Measurements from ENCODE around the gene TRPM5.

The TRPM5 gene

GRCh38 chr11:2428322-2428795 is 16.0 kb downstream of the TRPM5 start:
- TF ChIP-seq CTCF (IDR thresholded peaks at IDR 0.05) = peak; percentile 32
- no peak for DNase-seq (ENCODE audit: low spot score)
- no peak overlapping the region for H3K27ac ChIP-seq

GRCh38 chr11:2427721-2428321 is 16.5 kb downstream of the TRPM5 start:
- no peak for DNase-seq (ENCODE audit: low spot score)
- no peak for TF ChIP-seq CTCF (IDR thresholded peaks at IDR 0.05)
- no peak overlapping the region for H3K27ac ChIP-seq
- no peak overlapping the region for H3K4me3 ChIP-seq

More at GRCh38 chr11:2428322-2428795, 16.0 kb downstream of the TRPM5 start:
- H3K4me3 ChIP-seq = no peak overlapping the region

DNA sequence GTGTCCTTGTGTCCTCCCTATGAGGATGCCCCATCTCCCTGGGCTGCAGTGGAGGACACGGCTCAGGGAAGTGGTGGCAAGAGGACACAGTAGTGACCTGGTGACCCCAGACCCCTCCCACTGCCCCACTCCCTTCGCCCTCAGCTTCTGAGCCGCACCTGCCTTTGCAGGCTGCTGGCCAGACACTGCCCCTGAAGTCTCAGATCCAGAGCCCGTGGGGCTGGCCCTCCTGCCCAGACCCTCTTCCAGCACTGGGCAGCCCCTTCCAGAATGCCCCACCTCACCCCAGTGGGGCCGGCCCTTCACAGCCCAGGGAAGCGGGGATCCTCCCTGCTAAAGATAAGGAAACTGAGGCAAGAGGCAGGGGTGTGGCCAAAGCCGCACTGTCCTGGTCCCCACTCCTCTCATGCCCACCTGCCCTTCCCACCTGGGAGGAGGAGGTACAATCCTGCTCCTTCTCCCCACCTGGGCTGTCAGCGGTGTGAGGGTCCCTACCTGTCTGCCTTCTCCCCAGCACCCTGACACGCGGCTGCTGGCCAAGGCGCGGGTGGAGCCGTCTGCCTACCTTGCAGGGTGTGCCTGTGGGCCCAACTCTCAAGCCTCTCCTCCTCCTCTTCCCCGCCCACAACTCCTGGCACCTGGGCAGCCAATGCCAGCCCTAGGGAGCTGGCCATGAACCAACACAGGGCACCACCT is 17.3 kb downstream of the TRPM5 start:
- DNase-seq (ENCODE audit: low spot score) = no peak
- Histone ChIP-seq H3K27ac (no peak overlapping the region), H3K4me3 (no peak overlapping the region)
- no peak for TF ChIP-seq CTCF (IDR thresholded peaks at IDR 0.05)

DNA sequence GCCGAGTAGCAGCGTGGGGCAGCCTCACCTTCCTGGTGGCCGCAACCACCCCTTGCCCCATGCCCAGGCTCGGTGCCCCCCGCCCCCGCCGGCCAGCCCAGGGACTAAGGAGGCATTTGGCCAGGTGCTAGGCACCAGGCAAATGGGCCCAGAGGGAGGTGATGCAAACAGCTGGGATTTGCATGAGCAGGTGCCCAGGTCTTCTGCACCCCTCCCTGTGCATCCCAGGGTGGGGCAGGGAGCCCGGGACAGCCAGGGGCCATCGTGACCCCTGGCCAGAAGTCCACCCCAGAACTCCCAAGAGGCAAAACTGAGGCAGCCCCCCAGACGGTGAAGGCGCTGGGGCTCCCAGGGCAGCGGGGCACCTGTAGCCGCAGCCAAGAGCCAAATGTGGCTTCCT is 18.1 kb downstream of the TRPM5 start:
- no peak for TF ChIP-seq CTCF (IDR thresholded peaks at IDR 0.05)
- DNase-seq (ENCODE audit: low spot score) = no peak
- Histone ChIP-seq H3K4me3 (no peak overlapping the region), H3K27ac (no peak overlapping the region)

GRCh38 chr11:2425506-2425905 is 18.8 kb downstream of the TRPM5 start:
- Histone ChIP-seq H3K4me3 (no peak overlapping the region), H3K27ac (no peak overlapping the region)
- TF ChIP-seq CTCF (IDR thresholded peaks at IDR 0.05) = no peak
- no peak for DNase-seq (ENCODE audit: low spot score)

DNA sequence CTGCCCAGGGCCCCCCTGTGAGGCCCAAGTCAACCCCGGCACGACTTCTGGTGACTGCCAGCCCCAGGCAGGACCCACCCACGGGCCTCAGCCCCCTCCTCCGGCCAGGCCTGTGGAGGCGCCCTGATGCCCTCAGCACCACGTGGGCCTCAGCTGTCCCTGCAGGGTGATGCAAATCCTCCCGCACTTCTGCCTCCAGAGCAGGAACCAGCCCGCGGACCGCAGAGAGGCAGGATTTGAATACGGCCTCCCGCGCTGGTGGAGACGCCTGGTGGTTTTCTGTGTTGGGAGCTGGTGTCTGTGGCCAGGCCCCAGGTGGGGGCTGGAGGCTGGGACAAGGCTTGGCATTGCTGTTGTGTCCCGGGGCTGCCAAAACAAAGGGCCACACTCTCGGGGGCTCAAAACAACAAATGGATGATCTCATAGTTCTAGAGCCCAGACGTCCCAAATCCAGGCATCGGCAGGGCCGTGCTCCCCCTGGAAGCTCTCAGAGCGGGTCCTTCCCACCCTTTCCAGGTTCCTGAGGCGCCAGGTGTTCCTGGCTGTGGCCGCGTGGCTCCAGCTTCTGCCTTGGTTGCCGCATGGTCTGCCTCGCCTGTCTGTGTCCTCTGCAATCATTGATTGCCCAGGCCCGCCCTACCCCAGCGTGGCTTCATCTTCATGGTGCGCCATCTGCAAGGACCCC is 19.4 kb downstream of the TRPM5 start:
- H3K27ac ChIP-seq = no peak overlapping the region
- no peak for DNase-seq (ENCODE audit: low spot score)
- no peak for TF ChIP-seq CTCF (IDR thresholded peaks at IDR 0.05)
- no peak overlapping the region for H3K4me3 ChIP-seq

Measured in coronary artery (tissue), 2 donors.